Kidney epithelial cell (primary cell): ENCODE results near the gene AHCYL1. TPM values are rescaled to one million over a fixed set of nuclear protein-coding genes. Genes with fewer than 3 reads are reported as not detected.
A peak's percentile ranks its signal among the peaks of the same experiment; 100 is the strongest.

ENCODE experiments used
- DNase-seq: peaks from one replicate; pipeline ENCODE4 v3.0.0-alpha.2; 2010; ENCODE audit warnings: low read depth
- H3K27me3 ChIP-seq: 2 replicates; pipeline ENCODE4 v1.6.0; 2011; ENCODE audit warnings: low read length; ENCODE audit not compliant: control insufficient read depth, insufficient read depth
- H3K36me3 ChIP-seq: 2 replicates; pipeline ENCODE4 v1.5.1; 2011; ENCODE audit warnings: low read length; ENCODE audit not compliant: control insufficient read depth, insufficient read depth
- H3K4me3 ChIP-seq: 2 replicates; pipeline ENCODE4 v1.5.1; 2011; ENCODE audit warnings: low read depth, mild to moderate bottlenecking, control low read depth, low read length
- total RNA-seq: library from RNA; depleted of rRNA; stranded (reverse); fragments of >200 nt; gene quantifications from 2 replicates; pipeline ENCODE4 v1.2.3, GENCODE V29; 2015
- TF ChIP-seq, protein P1 (sequence below): IDR thresholded peaks from 2 replicates; pipeline ENCODE4 v1.5.1; 2011; ENCODE audit warnings: mild to moderate bottlenecking, moderate library complexity, low read length, control low read depth, inconsistent platforms; ENCODE audit not compliant: insufficient read depth, poor library complexity, severe bottlenecking

The AHCYL1 gene
- total RNA-seq, 1 donor from 2014 or later, result 40.1 TPM

DNA sequence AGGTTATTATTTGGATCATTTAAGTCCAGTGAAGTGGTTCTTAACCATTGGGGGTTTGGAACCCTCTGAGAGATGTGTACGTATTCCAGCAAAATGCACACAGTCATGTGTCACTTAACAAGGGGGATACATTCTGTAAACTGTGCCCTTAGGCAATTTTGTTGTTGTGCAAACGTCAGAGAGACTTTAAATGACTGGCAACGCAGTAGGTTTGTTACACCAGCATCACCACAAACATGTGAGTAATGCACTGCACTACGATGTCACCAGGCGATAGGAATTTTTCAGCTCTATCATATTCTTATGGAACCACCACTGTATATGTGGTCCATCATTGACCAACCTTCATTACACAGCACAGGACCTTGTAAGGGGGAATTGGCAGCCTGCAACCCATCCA, 11.9 kb downstream of the AHCYL1 start:
- H3K36me3 ChIP-seq, result no peaks in the 10 kb centered on the region
- no peak overlapping the region for H3K4me3 ChIP-seq
- no peaks in the 10 kb centered on the region for H3K27me3 ChIP-seq
- TF ChIP-seq, protein P1, sequence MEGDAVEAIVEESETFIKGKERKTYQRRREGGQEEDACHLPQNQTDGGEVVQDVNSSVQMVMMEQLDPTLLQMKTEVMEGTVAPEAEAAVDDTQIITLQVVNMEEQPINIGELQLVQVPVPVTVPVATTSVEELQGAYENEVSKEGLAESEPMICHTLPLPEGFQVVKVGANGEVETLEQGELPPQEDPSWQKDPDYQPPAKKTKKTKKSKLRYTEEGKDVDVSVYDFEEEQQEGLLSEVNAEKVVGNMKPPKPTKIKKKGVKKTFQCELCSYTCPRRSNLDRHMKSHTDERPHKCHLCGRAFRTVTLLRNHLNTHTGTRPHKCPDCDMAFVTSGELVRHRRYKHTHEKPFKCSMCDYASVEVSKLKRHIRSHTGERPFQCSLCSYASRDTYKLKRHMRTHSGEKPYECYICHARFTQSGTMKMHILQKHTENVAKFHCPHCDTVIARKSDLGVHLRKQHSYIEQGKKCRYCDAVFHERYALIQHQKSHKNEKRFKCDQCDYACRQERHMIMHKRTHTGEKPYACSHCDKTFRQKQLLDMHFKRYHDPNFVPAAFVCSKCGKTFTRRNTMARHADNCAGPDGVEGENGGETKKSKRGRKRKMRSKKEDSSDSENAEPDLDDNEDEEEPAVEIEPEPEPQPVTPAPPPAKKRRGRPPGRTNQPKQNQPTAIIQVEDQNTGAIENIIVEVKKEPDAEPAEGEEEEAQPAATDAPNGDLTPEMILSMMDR, result no peak
- DNase-seq, result no peak

DNA sequence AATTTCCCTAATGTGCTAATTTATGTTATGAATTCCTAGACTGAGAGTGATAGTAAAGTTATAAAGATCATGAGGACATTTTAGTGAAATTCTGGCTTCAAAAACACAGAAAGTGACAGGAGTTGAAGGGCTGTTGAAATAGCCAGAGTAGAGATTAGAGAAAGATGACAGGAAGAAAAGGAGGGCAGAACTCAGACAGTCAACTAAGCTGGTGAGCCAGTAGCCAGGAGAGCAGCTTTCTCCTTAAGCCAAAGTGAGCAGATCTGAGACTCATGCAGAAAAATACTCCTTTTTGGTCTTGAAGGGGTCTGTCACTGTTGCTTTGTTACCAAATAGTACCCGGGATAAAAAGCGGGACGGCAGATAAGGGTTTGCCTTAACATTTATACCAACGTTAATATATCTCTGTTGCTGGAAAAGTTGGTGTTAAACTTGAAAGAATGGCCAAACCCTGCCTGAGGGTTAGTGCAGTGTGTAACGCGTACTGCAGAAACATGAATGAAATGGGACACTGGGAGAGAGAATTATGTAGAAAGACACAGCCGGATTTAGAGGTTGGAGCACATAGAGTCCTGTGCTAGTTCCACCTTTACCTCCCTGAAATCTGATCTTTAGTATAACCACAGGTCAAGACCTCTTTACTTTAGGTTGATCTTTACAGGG, 12.8 kb downstream of the AHCYL1 start:
- TF ChIP-seq, protein P1, result no peak
- H3K4me3 ChIP-seq, result no peak overlapping the region
- H3K36me3 ChIP-seq, result no peaks in the 10 kb centered on the region
- no peaks in the 10 kb centered on the region for H3K27me3 ChIP-seq
- DNase-seq, result no peak

DNA sequence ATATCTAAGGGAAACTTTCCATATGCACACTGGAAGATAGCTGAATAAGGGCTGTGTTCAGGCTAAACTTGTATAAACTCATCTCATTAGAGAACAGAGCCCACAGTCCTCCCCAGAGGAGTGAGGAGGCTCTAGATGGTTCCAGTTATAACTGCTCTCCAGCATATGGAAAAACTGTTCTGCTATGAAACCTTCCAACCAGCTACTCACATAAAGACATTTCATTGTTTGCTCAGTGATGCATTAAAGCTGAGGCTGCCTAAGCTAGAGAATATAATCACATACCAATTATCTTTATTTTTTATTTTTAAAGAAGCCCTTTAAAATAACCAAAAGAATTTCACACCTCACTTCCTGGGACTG, 13.3 kb downstream of the AHCYL1 start:
- TF ChIP-seq, protein P1, result no peak
- DNase-seq, result no peak
- no peak overlapping the region for H3K4me3 ChIP-seq
- no peaks in the 10 kb centered on the region for H3K27me3 ChIP-seq
- no peaks in the 10 kb centered on the region for H3K36me3 ChIP-seq

DNA sequence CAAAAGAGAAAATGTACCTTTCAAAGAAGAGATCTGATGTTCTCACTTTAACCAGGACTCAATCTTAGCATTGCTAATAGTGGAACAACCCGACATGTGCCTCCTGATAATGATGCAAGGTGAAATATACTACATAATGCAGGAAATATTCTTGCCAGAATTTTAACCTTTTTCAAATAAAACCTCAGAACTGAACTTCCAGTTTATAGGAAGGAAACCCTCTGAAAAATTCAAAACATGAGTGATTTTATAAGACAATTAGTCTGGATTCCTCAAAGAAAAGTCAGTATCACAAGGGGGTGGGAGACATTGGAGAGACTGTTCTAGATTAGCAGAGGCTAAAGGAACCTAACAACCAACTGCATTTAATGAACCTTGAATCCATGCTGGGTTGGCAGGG, 18.1 kb downstream of the AHCYL1 start:
- TF ChIP-seq, protein P1, result no peak
- Histone ChIP-seq H3K27me3 (no peaks in the 10 kb centered on the region), H3K36me3 (no peaks in the 10 kb centered on the region), H3K4me3 (no peak overlapping the region)
- DNase-seq, result no peak

DNA sequence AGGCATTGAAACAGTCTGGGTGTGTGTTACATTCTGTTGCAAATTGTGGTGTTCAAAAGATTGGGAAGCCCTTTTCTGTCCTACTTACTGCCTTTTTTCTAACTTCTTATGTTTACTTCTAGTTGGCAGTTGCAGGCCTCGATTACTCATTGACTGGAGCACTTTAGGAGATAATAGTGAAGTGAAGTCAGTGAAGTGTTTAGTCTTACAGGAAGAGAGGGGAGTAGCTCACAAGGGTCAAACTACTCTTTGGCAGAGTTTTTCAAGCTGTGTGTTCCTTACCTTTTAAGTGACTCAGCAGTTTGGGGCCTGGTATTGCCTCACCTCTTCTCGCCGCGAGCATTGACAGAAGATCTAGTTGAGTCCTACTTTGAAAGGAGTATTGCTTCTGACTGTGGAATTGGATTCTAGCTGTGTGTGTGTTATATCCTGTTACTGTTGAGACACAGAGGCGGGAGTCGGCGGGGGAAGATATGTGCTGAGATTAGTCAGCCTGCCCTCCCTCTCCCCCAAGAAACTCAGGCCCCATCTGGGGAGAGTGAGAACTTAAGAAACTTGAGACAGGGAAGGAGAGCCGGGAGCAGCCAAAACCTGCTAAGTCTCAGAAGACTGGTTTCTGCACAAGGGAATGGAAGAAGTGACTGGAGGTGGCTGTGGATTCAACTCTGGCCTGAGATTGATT, 19.3 kb downstream of the AHCYL1 start:
- TF ChIP-seq, protein P1, result no peak
- DNase-seq, result peak; percentile 100
- H3K36me3 ChIP-seq, result no peaks in the 10 kb centered on the region
- H3K27me3 ChIP-seq, result no peaks in the 10 kb centered on the region
- peak overlapping the region; percentile 14 for H3K4me3 ChIP-seq
